22Rv1 (cell line): ENCODE data around the gene ZNF492.
"Not testable (repeated sequence)": the region's sequence is repeated elsewhere in the genome, so short reads cannot be mapped to it uniquely, and the experiment has no call there.

Source experiments
- H3K27ac ChIP-seq: fragments of 450-650 bp; 2 replicates; pipeline ENCODE4 v1.5.1; 2017
- CTCF ChIP-seq: fragments of 450-650 bp; IDR thresholded peaks from 2 replicates; pipeline ENCODE4 v1.5.1; 2017; ENCODE audit warnings: mild to moderate bottlenecking
- ZFX ChIP-seq: fragments of 450-650 bp; IDR thresholded peaks from 2 replicates; pipeline ENCODE4 v1.6.1; 2017; ENCODE audit warnings: antibody characterized with exemption, borderline replicate concordance

ZNF492 gene

GRCh38 chr19:22627526-22627925 lies 6.6 kb upstream of the ZNF492 start:
- H3K27ac ChIP-seq, result no peak overlapping the region
- no peak for TF ChIP-seq ZFX
- no peak for TF ChIP-seq CTCF

DNA sequence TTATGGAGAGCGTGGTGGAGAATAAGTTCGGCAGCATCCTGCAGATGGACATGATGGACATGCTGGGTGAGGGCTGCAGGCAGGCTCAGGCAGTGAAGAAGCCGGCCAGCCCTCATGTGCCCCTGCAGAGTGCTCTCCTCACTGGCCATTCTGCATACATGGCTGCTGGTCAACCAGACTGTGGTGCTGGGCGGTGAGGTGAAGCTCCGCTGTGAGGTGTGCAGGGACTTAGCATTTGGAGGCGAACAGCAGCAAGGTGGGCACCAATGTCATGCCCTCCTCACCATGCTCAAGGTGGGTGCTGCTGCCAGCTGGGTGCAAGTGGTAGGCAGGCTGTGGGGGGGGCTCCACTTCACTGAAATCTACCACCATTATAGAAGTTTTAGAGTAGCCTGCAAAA lies 5.7 kb upstream of the ZNF492 start:
- TF ChIP-seq ZFX, result no peak
- no peak for TF ChIP-seq CTCF
- no peak overlapping the region for H3K27ac ChIP-seq

DNA sequence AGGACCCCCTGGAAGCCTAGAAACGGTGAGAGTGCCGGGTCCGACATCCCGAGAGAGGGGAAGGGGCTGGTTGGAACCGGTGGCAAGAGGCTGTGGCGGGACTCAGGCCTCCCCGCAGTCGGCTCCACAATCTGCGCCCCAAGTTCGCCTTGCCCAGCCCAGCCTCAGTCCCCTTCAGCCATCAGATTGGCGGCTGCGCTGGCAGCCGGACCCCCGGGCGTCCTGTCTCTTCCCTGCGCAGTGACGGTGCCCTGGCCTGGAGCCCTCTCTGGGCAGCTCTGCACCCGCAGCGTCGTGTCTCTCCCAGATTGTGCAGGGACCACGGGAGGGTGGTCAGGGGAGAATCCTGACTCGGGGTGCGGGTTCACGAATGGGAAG lies 315 bp downstream of the ZNF492 start:
- no peak for TF ChIP-seq CTCF
- no peak for TF ChIP-seq ZFX
- peak overlapping the region; percentile 58 for H3K27ac ChIP-seq

GRCh38 chr19:22685493-22685892 lies 51.4 kb downstream of the ZNF492 start:
- not testable (repeated sequence) for H3K27ac ChIP-seq

DNA sequence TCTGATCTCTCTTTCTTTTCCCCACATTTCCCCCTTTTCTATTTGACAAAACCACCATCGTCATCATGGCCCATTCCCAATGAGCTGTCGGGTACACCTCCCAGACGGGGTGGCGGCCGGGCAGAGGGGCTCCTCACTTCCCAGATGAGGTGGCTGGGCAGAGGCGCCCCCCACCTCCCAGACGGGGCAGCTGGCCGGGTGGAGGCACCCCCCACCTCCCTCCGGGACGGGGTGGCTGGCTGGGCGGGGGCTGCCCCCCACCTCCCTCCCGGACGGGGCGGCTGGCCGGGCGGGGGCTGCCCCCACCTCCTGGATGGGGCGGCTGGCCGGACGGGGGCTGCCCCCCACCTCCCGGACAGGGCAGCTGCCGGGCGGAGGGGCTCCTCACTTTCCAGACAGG lies 68.5 kb downstream of the ZNF492 start:
- not testable (repeated sequence) for H3K27ac ChIP-seq

DNA sequence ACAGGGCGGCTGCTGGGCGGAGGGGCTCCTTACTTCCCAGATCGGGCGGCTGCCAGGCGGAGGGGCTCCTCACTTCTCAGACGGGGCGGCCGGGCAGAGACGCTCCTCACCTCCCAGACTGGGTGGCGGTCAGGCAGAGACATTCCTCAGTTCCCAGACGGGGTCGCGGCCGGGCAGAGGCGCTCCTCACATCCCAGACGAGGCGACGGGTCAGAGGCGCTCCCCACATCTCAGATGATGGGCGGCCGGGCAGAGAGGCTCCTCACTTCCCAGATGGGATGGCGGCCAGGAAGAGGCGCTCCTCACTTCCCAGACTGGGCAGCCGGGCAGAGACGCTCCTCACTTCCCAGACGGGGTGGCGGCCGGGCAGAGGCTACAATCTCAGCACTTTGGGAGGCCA lies 69.0 kb downstream of the ZNF492 start:
- H3K27ac ChIP-seq, result not testable (repeated sequence)

DNA sequence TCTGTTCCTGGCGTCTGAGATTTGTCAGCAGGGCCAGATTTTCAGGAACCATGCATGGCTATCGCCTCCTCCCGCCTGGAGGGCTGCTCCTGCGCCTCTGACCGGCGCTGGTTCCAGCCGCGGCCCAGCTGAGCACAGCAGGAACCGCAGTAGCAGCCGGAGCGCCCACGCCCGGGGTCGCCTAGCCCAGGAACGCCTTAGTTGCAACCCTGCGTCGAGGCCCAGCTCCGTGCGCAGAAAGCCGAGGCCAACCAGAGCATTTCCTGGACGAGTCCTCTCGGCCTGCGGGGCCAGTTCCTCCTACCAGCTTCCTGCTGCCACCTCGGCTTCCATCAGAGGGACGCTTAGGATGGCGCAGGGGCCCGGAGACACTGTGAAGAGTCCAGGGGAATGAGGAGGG lies 74.9 kb downstream of the ZNF492 start:
- no peak overlapping the region for H3K27ac ChIP-seq
- no peak for TF ChIP-seq CTCF
- no peak for TF ChIP-seq ZFX
